ENCODE results near the gene SAYSD1.

SAYSD1 gene

DNA sequence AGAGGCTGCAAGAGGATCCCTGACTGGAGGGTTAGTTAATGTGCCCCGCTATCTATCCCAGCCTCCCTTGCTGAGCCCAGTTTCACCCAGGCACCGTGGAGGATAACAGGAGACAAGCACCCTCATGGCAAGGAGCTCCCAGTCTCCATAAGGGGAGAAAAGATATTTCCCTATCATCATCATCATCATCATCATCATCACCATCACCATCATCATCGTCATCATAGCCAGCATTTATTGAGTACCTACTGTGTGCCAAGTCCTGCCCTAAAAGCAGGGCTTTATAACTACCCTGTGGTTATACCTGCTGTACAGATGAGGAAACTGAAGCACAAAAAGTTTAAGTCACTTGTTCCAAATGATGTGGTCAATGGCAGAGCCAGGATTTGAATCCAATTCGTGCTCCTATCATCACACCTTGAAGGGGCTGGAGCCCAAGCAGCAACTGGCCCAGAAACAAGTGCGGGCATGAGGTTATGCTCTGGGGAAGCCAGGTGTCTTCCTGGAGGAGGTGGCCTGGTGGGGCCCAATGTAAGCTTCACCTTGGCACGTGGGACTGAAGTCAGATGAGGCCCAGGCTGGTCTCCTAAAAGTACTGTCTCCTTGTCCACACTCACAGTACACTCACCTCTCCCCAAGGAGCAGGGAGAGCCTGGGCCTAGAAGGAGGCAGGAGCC lies 56.4 kb downstream of the SAYSD1 start:
- no peak for DNase-seq (ENCODE audit: low read depth in 2 of 2)

DNA sequence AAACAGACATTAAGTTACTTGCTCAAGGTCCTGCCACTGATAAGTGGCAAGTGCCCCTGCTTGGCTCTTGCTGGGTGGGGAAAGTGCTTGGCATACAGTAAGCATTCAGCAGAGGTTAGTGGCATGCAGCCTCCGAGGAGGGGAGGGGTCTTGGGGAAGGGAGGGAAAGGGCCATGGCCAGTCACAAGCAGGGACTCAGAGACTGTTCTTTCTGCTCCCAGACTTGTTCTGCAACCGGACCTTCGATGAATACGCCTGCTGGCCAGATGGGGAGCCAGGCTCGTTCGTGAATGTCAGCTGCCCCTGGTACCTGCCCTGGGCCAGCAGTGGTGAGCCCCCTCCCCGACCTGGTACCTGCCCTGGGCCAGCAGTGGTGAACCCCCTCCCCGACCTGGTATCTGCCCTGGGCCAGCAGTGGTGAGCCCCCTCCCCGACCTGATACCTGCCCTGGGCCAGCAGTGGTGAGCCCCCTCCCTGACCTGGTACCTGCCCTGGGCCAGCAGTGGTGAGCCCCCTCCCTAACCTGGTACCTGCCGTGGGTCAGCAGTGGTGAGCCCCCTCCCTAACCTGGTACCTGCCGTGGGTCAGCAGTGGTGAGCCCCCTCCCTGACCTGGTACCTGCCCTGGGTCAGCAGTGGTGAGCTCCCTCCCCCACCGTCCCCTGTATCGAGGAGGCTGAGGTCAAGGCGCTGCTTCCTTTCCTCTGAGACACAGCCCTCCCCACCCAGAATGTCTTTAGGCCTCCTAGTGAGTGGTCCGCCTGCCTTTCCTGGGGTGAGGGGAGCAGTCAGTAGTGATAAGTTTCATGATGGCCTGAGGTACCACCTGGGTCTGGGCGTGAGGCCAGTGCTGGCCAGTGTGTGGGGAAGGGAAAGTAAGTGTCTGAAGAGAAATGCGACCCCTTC lies 57.5 kb downstream of the SAYSD1 start:
- DNase-seq (ENCODE audit: low read depth in 2 of 2), result no peak

DNA sequence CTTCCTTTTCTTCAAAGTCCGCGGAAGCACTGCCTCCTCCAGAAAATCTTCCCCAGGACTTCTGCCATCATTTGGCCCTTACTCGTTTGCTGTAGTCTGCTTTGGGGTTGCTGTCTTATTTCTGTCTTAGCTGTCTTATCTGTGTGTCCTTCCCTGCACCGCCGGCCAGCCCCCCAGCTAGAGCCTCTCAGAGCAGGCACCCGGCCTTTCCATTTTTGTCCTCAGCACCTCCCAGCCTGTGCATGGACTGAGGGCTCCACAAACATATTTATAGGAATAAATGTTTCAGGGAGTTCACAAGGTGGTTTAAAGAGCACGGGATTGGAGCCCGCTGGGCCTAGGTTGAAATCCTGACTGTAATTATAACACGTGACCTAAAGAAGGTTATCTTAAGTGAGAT lies 58.3 kb downstream of the SAYSD1 start:
- no peak for DNase-seq (ENCODE audit: low read depth in 2 of 2)

DNA sequence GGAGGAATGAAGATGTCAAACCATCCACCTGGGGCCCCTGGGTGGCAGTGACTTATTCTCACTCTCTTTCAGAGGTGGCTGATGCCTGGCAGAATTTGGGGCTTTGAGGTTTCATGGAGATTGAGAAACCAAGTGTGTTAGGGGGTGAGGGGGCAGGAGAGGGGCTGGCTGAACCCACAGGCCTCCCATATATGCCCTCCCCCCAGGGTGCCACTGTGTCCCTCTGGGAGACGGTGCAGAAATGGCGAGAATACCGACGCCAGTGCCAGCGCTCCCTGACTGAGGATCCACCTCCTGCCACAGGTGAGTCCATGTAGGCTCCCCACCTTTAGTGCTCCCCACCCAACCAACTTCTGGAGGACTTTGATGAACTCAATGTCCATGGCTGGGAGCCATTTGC lies 58.8 kb downstream of the SAYSD1 start:
- no peak for DNase-seq (ENCODE audit: low read depth in 2 of 2)

DNA sequence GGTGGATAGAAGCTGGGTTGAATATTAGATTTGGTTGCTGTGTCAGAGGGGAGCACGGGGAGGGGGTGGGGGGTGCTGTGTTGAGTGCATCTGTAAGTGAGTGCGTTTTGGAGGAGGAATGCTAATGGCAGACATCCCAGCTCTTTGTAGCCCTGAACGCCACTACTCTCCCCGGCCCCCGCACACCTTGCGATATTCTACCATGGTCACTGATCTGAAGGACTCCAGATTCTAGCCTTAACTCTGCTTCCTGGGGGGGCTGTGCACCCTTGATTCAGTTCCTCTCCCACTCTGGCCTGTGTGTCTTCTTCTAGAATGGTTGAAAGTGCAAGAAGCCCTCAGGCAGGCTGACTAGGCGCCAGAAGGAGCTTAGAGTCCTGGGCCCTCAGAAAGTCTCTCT lies 59.3 kb downstream of the SAYSD1 start:
- no peak for DNase-seq (ENCODE audit: low read depth in 2 of 2)

DNA sequence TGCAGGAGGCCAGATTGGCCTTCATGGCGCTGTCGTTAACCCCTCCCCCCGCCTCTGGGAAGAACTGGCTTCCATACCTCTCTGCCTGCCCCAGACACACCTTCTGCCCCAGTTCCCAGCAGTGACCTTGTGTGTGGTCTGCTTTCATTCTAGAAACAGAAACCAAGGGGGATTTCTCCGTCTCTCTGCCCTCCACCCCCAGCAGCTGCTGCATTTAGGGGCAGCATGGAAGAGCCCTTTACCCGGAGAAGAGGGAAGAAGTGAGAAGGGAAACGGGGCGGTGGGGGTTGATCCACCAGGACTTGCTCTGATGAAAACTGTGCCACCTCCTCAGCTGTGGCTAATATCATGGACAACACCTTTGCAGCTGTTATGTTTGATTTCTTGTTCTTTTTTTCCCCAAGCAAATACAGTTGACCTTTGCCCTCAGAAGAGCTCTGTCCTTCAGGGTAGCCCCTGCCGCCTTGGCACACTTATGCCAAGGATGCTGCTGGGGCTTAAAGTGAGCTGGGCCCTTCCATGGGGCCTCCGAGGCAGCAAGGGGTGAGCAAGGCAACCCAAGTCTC lies 60.3 kb downstream of the SAYSD1 start:
- no peak for DNase-seq (ENCODE audit: low read depth in 2 of 2)

Data from activated CD8-positive, alpha-beta memory T cell treated with anti-CD3 and anti-CD28 coated beads for 4 hours (primary cell).